GM23338 (cell line): Measurements from ENCODE around the gene PLPP2. TPM values are rescaled to one million over a fixed set of nuclear protein-coding genes. Genes with fewer than 3 reads are reported as not detected.

Source experiments
- ATAC-seq: fragments of 200-7000 bp; cut with Tn5 transposase; 3 replicates; pipeline ENCODE4 v1.9.1; 2020
- DNase-seq: peaks from one replicate; pipeline ENCODE4 v3.0.0-alpha.2; 2015; ENCODE audit warnings: low spot score
- H2AFZ ChIP-seq: fragments of 200-600 bp; sonication (generic); 2 replicates; pipeline ENCODE4 v1.8.0; 2016; ENCODE audit warnings: antibody characterized with exemption, mild to moderate bottlenecking, moderate library complexity
- H3F3A ChIP-seq: fragments of 200-600 bp; sonication (generic); replicated peaks from 2 replicates; pipeline ENCODE4 v1.8.0; 2017; ENCODE audit warnings: antibody characterized with exemption, mixed run types, low read depth
- H3K27ac ChIP-seq: fragments of 200-600 bp; sonication (generic); 2 replicates; pipeline ENCODE4 v1.6.1; 2016; ENCODE audit warnings: low read depth
- H3K27me3 ChIP-seq: fragments of 200-600 bp; sonication (generic); 2 replicates; pipeline ENCODE4 v1.8.0; 2016; ENCODE audit warnings: mild to moderate bottlenecking, mixed run types, moderate library complexity; ENCODE audit not compliant: insufficient read depth
- H3K36me3 ChIP-seq: fragments of 200-600 bp; sonication (generic); 2 replicates; pipeline ENCODE4 v1.8.0; 2016; ENCODE audit warnings: mild to moderate bottlenecking; ENCODE audit not compliant: insufficient read depth
- H3K4me1 ChIP-seq: fragments of 200-600 bp; sonication (generic); 2 replicates; pipeline ENCODE4 v1.8.0; 2016; ENCODE audit warnings: mild to moderate bottlenecking, moderate library complexity; ENCODE audit not compliant: insufficient read depth
- H3K4me2 ChIP-seq: fragments of 200-600 bp; sonication (generic); 2 replicates; pipeline ENCODE4 v1.7.1; 2017; ENCODE audit warnings: mixed run types
- H3K4me3 ChIP-seq: fragments of 200-600 bp; sonication (generic); 2 replicates; pipeline ENCODE4 v1.6.1; 2016; ENCODE audit warnings: mixed run types
- H3K79me2 ChIP-seq: fragments of 200-600 bp; sonication (generic); replicated peaks from 2 replicates; pipeline ENCODE4 v1.8.0; 2017; ENCODE audit warnings: mild to moderate bottlenecking; ENCODE audit not compliant: insufficient read depth
- H3K9me2 ChIP-seq: fragments of 200-600 bp; sonication (generic); 2 replicates; pipeline ENCODE4 v1.8.0; 2017; ENCODE audit not compliant: insufficient read depth
- H4K20me1 ChIP-seq: fragments of 200-600 bp; sonication (generic); replicated peaks from 2 replicates; pipeline ENCODE4 v1.8.0; 2017; ENCODE audit warnings: mild to moderate bottlenecking; ENCODE audit not compliant: insufficient read depth
- H3K27ac Mint-ChIP-seq: 2 replicates; pipeline ENCODE4 v1.8.0; 2020; ENCODE audit warnings: inconsistent platforms, mild to moderate bottlenecking, moderate library complexity, mixed read lengths
- H3K27me3 Mint-ChIP-seq: 3 replicates; pipeline ENCODE4 v1.8.0; 2022; ENCODE audit warnings: low read depth, mild to moderate bottlenecking, moderate library complexity, mixed read lengths, inconsistent platforms; ENCODE audit not compliant: insufficient read depth, poor library complexity
- H3K36me3 Mint-ChIP-seq: 3 replicates; pipeline ENCODE4 v1.8.0; 2021; ENCODE audit warnings: low read depth, mild to moderate bottlenecking, inconsistent platforms, moderate library complexity, mixed read lengths
- H3K4me1 Mint-ChIP-seq: 3 replicates; pipeline ENCODE4 v1.8.0; 2020; ENCODE audit warnings: mild to moderate bottlenecking, inconsistent platforms, mixed read lengths
- H3K4me3 Mint-ChIP-seq: 3 replicates; pipeline ENCODE4 v1.8.0; 2021; ENCODE audit warnings: moderate library complexity, mild to moderate bottlenecking, inconsistent platforms, mixed read lengths
- H3K9me3 Mint-ChIP-seq: 3 replicates; pipeline ENCODE4 v1.8.0; 2020; ENCODE audit warnings: moderate library complexity, mild to moderate bottlenecking, inconsistent platforms, mixed read lengths
- CREB1 ChIP-seq: fragments of 250-450 bp; sonication (Bioruptor Pico); IDR thresholded peaks from 2 replicates; pipeline ENCODE4 v1.5.0; 2020; ENCODE audit warnings: low read depth, mild to moderate bottlenecking, moderate library complexity
- CTCF ChIP-seq, 2 experiments: fragments of 200-600 bp in 1 of 2; sonication (generic) in 1 of 2; conservative IDR thresholded peaks; 2 replicates each; pipeline versions ENCODE4 v1.5.1 to v1.6.1; 2016 to 2017; ENCODE audit warnings: antibody characterized with exemption in 2 of 2, low read depth in 2 of 2, mild to moderate bottlenecking in 2 of 2, moderate library complexity in 1 of 2
- EZH2 ChIP-seq: fragments of 200-600 bp; sonication (generic); IDR thresholded peaks from one replicate; pipeline ENCODE4 v1.8.0; 2017; ENCODE audit warnings: antibody characterized with exemption, mild to moderate bottlenecking, low read depth; ENCODE audit not compliant: unreplicated experiment
- EZH2phosphoT487 ChIP-seq: fragments of 200-600 bp; sonication (generic); IDR thresholded peaks from one replicate; pipeline ENCODE4 v1.8.1; 2018; ENCODE audit warnings: antibody characterized with exemption; ENCODE audit not compliant: unreplicated experiment
- JUNB ChIP-seq: IDR thresholded peaks from one replicate; pipeline ENCODE4 v1.6.1; 2016; ENCODE audit warnings: antibody characterized with exemption; ENCODE audit not compliant: unreplicated experiment
- NANOG ChIP-seq: IDR thresholded peaks from 2 replicates; pipeline ENCODE4 v1.6.1; 2016; ENCODE audit warnings: antibody characterized with exemption, borderline replicate concordance
- REST ChIP-seq: IDR thresholded peaks from one replicate; pipeline ENCODE4 v1.6.1; 2018; ENCODE audit warnings: antibody characterized with exemption; ENCODE audit not compliant: unreplicated experiment
- STAT1 ChIP-seq: IDR thresholded peaks from one replicate; pipeline ENCODE4 v1.6.1; 2016; ENCODE audit warnings: antibody characterized with exemption; ENCODE audit not compliant: unreplicated experiment
- ZNF114 ChIP-seq: fragments of 250-450 bp; sonication (Bioruptor Pico); IDR thresholded peaks from 2 replicates; pipeline ENCODE4 v1.5.0; 2020; ENCODE audit warnings: mild to moderate bottlenecking, moderate library complexity
- ZNF331 ChIP-seq: fragments of 250-450 bp; sonication (Bioruptor Pico); IDR thresholded peaks from 2 replicates; pipeline ENCODE4 v1.5.0; 2020; ENCODE audit warnings: low read depth, mild to moderate bottlenecking, moderate library complexity
- ZNF462 ChIP-seq: fragments of 250-450 bp; sonication (Bioruptor Pico); IDR thresholded peaks from 2 replicates; pipeline ENCODE4 v1.5.0; 2020; ENCODE audit warnings: mild to moderate bottlenecking, moderate library complexity
- polyA plus RNA-seq: library from polyadenylated mRNA; unstranded; fragments of >200 nt; fragmentation: Nextera tagmentation; extraction: Ambion mirVana; gene quantifications from 2 replicates; pipeline ENCODE4 v1.2.1, GENCODE V29; 2016
- total RNA-seq: library from RNA; depleted of rRNA; stranded (reverse); fragments of >200 nt; shearing (Covaris generic); gene quantifications from 2 replicates; pipeline ENCODE4 v1.2.3, GENCODE V29; 2014

The PLPP2 gene
- total and polyA plus RNA-seq, 2 experiments from 2014 or later: 58.3 to 82.6 TPM

GRCh38 chr19:338421-338820, 47.2 kb upstream of the PLPP2 start:
- Histone ChIP-seq H3K9me2 (no peaks in the 10 kb centered on the region), H3K36me3 (peaks cover 6% of the 10 kb centered on the region; the same call in 1 of the 2 replicates), H3K79me2 (peaks cover 96% of the 10 kb centered on the region), H3K27me3 (no peaks in the 10 kb centered on the region), H3K4me2 (no peak overlapping the region), H3F3A (no peaks in the 10 kb centered on the region), H3K27ac (no peak overlapping the region), H4K20me1 (peaks cover 49% of the 10 kb centered on the region), H3K4me3 (no peak overlapping the region), H3K4me1 (peaks cover 6% of the 10 kb centered on the region; the same call in 1 of the 2 replicates), H2AFZ (no peak overlapping the region)
- Mint-ChIP-seq H3K4me1 (peaks cover 34% of the 10 kb centered on the region), H3K9me3 (no peaks in the 10 kb centered on the region), H3K27ac (no peak overlapping the region), H3K27me3 (peaks cover 10% of the 10 kb centered on the region), H3K36me3 (peaks cover 62% of the 10 kb centered on the region), H3K4me3 (no peak overlapping the region)
- DNase-seq: no peak
- no peak for TF ChIP-seq EZH2phosphoT487
- TF ChIP-seq EZH2: no peak
- no peak for TF ChIP-seq REST
- no peak for TF ChIP-seq ZNF114 (CRISPR knock-in tag)
- TF ChIP-seq STAT1: no peak
- no peak for TF ChIP-seq CREB1 (CRISPR knock-in tag)
- no peak for TF ChIP-seq NANOG
- TF ChIP-seq CTCF (conservative IDR thresholded peaks at IDR 0.05; ENCODE audit: low read depth in 2 of 2): no peak
- no peak for TF ChIP-seq ZNF331
- ATAC-seq: no peak

GRCh38 chr19:336067-336614, 44.9 kb upstream of the PLPP2 start:
- peaks cover 56% of the 10 kb centered on the region for H3K36me3 Mint-ChIP-seq
- ATAC-seq (no peak), DNase-seq (no peak)
- Histone ChIP-seq H3K9me2 (no peaks in the 10 kb centered on the region), H3K36me3 (peaks cover 6% of the 10 kb centered on the region; the same call in 1 of the 2 replicates), H3K79me2 (peaks cover 84% of the 10 kb centered on the region), H4K20me1 (peaks cover 31% of the 10 kb centered on the region), H3K4me1 (no peaks in the 10 kb centered on the region), H2AFZ (no peak overlapping the region), H3F3A (no peaks in the 10 kb centered on the region), H3K4me2 (no peak overlapping the region), H3K27me3 (no peaks in the 10 kb centered on the region), H3K4me3 (no peak overlapping the region), H3K27ac (no peak overlapping the region)
- H3K9me3 Mint-ChIP-seq: no peaks in the 10 kb centered on the region
- H3K4me1 Mint-ChIP-seq: peaks cover 12% of the 10 kb centered on the region
- no peak overlapping the region for H3K27ac Mint-ChIP-seq
- peaks cover 3% of the 10 kb centered on the region for H3K27me3 Mint-ChIP-seq
- no peak overlapping the region for H3K4me3 Mint-ChIP-seq
- TF ChIP-seq EZH2: no peak
- TF ChIP-seq ZNF462 (CRISPR knock-in tag): no peak
- no peak for TF ChIP-seq ZNF331
- TF ChIP-seq STAT1: no peak
- no peak for TF ChIP-seq JUNB
